HG02973 (cell line): ENCODE measurements around the gene HSH2D.

Experiments used
- ATAC-seq: cut with Tn5 transposase; IDR thresholded peaks from one replicate; pipeline ENCODE4 v1.9.1; 2021; ENCODE audit warnings: moderate library complexity; ENCODE audit not compliant: unreplicated experiment

Gene HSH2D

DNA sequence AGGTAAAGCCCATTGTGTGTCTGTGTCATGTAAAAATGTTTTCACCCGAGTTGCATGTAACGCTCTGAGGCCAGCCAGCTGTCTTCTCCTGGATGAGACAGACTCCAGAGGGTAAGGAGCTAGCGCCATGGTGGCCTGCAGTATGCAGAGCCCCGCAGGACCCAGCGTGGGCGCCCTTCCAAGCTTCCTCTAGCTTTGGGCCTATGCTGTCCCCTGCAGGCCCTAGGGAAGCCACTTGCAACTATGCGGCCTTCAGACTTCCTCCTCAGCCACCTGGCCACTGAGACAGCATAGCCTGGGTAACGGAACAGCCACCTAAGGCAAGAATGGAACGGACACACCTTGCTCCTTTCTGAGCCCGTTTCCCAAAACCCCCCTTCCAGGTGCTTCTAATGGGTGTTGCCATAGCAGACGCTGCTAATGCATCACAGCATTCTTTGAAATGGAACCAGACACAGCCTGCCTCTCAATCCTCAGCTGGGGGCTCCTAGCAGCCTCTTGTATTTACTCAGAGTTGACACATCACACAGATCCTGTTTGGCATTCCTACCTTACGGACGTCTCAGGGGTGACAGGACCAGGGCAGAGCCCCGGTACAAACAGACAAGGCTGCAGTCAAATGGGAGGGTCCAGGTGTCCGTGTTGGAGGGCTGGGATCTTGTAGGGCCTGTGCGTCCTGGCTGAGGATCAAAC lies 47.9 kb downstream of the HSH2D start:
- ATAC-seq = no peak

GRCh38 chr19:16193466-16193865 lies 50.0 kb downstream of the HSH2D start:
- no peak for ATAC-seq

DNA sequence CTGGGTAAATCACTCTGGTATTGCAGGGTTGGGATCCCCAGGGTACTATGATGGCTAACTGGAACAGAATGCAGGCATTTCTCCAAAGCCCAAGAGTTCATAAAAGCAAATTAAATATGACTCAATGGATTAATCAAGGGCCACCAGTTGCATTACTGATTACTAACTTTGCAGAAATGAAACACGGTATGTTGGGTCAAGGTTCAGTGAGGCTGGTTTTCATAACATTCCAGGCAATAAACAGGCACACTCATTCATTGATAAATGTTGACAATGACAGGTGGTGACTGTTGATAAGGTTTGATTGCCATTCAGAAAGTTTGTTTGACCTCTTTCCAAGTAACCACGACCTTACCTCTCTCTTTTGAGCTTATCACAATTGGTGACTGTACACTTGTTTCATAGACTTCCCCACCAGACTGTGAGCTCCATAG lies 53.7 kb downstream of the HSH2D start:
- ATAC-seq = no peak

- peak; percentile 80 for ATAC-seq
These were observed 54.3 kb downstream of the HSH2D start, which contains the start of gene AP1M1 for GRCh38 chr19:16197622-16198369. Gene AP1M1 (plus strand): TSS chr19:16197911. CDS start chr19:16198027, 116 bp downstream.

- ATAC-seq = no peak
These were observed 54.8 kb downstream of the HSH2D start for GRCh38 chr19:16198370-16198651.

- ATAC-seq = no peak
These were observed 55.9 kb downstream of the HSH2D start for GRCh38 chr19:16199275-16199932.

- ATAC-seq = no peak
These were observed 56.8 kb downstream of the HSH2D start for GRCh38 chr19:16200038-16201010.

GRCh38 chr19:16201011-16201391 lies 57.5 kb downstream of the HSH2D start:
- ATAC-seq = no peak

DNA sequence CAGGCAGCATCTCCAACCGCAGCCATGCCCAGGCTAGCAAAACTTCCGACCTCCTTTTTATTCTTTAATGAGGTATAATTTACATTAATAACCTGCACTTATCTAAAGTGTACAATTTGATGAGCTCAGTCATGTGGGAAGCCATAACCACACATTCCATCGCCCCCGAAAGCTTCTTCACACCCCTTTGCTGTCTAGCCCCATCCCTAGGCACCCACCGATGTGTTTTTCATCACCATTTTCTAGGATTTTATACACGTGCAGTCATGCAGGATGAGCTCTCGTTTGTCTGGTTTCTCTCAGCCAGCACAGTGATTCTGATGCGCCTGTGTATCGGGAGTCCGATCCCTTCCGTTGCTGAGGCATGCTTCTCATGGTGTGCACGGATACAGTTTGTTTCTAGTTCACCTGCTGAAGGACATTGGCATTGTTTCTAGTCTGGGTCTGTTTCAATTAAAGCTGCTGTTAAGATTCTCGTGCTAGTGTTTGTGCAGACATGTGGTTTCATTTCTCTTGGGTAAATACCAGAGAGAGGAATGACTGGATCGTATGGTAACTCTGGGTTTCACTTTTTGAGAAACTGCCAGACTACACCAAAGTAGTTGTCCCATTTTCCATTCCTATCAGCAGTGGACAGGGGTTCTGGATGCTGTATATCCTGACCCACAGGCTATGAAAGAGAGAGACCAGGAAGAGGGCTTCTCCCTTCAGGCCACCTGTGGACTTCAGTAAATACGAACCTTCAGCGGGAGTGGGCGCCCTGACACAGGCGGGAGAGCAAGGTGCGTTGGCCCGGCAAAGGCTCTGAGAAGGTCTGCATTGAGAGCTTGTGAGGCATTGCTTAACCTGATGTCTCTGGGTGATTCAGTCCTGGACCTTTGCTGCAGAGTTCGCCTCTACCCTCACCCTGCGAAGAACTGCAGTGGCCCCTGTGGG lies 59.1 kb downstream of the HSH2D start:
- ATAC-seq = no peak

GRCh38 chr19:16203256-16204004 lies 59.9 kb downstream of the HSH2D start:
- ATAC-seq = no peak

- no peak for ATAC-seq
These were observed 60.5 kb downstream of the HSH2D start for GRCh38 chr19:16204005-16204294.

DNA sequence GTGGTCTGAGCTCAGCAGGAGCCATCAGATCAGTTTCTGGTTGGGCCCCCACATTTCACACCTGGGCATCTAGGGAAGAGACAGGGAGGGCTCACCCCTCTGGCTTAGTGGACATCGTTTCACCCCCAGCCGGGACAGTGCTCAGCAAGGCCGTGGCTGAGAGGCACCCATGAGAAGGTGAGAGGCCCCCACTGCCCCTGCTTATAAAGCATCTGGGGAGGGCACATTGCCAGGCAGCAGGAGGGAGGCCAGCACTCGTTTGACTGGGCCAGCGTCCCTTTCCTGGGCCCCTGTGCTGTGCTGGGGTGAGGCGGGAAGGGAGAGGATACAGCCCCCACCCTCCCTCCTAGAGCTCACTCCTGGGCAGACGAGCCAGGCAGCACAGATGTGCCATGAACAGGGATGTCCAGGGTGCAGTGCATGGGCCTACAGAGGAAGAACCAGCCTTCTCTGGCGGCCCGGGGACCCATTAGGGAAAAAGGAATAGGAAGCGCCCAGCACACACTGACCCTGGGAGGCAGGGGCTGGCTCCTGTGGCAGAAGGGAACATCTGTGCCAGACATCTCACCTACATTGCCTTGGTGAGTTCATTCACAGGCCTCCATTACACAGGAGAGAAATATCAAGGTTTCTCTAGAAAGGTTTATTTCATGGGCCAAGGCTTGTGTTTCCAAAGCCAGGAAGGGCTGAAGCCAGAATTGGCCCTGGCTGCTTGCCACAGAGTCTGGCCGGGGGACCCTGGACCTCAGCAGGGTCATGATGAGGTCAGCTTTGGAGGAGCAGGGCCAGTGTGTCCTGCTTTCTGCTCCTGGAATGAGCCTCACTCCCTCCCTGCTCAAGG lies 61.9 kb downstream of the HSH2D start:
- no peak for ATAC-seq

DNA sequence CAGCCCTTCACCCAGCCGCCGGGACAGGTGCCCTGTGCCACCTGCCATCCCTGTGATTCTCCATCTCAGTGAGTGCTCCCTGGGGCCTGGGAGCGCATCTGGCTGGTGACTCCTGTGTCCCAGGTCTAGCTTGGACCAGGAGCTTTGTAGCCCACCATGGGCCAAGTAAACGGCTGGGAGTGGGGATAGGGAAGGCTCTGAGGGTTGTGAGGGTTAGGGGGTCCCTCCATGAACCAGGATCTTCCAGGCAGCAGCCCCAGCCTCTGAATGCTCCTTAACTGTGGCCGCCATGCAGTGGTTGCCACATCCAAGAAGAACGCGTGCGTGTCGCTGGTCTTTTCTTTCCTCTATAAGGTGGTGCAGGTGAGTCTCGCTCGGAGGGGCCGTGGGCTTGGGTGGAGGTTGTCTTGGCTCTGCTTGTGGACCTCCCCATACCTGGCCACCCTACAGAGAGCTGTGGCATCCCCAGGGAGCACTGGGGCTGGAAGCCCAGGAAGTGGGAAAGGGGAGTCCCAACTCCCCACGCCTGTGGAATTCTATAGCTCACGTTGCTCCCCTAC lies 62.6 kb downstream of the HSH2D start:
- no peak for ATAC-seq

DNA sequence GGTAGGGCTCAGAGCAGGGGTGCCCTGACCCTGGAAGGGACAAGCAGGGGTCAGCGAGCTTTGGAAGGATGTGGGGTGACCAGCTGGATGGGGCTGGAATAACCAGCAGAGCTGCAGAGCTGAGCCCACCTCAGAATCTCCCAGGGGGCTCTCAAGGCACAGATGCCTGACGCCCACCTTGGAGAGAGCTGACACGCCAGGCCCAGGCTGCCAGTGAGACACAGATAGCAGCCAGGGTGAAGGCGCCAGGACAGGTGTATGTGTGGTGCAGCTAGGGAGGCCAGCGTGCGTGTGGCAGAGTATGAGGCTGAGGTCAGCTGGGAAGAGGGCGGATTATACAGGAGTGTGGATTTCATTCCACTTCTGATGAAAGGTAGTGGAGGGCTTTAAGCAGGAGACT lies 63.2 kb downstream of the HSH2D start:
- ATAC-seq = no peak

DNA sequence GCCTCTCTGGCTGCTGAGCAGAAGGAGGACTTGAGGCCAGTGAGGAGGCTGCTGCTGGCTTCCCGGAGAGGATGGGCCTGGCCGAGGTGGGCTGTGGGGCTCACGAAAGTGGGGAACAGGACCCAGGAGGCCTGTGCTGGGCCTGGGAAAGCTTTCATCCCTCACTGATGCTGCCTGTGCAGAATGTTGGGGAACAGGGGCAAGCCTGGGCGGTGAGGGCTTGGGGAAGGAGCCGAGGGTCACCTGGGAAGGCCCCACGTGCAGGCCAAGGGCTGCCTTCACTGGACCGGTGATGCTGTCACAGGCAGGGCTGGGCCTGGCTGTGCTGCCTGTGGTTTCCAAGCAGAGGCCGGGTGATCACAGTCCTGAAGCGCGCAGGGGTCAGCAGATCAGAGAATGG lies 63.6 kb downstream of the HSH2D start:
- no peak for ATAC-seq

GRCh38 chr19:16207490-16208025 lies 64.1 kb downstream of the HSH2D start:
- no peak for ATAC-seq
